ENCODE results near the gene PEX16. TPM values are rescaled to one million over a fixed set of nuclear protein-coding genes. Genes with fewer than 3 reads are reported as not detected.
A peak's percentile ranks its signal among the peaks of the same experiment; 100 is the strongest.

Gene PEX16
- total and polyA plus RNA-seq, 2 of the 13 experiments (the other 11 are each of a cell fraction or from before 2014, with no cell fraction given): 12.5 to 21.8 TPM

DNA sequence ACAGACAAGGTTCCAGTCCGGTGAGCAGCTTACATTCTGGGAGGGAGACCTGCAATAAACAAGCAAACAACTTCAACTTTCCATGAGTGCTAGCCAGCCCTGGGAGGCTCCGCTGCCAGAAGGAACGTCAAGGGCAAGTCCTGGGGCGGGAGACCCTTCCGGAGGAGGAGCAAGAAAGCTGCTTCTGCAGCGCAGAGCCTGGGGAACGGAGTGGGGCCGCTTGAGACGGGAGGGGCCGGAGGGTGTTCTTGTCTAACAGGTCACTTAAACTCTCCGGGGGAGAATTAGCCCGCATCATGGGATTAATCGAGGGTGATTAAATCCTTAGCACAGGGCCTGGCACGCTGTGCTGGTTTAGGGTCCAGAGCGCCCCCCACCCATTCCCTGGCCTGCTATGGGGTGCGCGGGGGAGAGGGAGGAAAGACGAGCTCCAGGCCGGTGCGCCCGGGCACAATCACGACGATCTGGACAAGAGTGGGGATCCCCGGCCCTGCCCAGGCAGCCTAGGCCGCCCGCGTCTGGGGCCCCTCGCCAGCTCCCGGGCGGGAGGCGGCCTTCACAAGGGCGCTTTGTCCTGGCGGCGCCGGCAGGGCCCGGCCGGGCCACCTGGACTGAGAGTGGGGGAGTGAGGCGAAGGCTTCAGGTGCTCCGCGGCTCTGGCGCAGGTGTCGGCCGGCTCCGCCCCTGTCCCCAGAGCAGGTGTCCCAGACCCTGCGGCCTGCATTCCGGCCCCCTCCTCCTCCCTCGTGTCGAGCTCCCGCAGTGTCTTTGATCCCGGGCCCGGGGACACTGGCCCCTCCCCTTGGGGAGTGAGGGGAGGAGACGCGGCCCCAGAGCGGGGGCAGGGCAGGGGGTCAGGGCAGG lies 4.1 kb upstream of the PEX16 start (continued):
- TF ChIP-seq, protein P1, sequence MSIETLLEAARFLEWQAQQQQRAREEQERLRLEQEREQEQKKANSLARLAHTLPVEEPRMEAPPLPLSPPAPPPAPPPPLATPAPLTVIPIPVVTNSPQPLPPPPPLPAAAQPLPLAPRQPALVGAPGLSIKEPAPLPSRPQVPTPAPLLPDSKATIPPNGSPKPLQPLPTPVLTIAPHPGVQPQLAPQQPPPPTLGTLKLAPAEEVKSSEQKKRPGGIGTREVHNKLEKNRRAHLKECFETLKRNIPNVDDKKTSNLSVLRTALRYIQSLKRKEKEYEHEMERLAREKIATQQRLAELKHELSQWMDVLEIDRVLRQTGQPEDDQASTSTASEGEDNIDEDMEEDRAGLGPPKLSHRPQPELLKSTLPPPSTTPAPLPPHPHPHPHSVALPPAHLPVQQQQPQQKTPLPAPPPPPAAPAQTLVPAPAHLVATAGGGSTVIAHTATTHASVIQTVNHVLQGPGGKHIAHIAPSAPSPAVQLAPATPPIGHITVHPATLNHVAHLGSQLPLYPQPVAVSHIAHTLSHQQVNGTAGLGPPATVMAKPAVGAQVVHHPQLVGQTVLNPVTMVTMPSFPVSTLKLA (IDR thresholded peaks at IDR 0.05): no peak
- TF ChIP-seq JUN (CRISPR knock-in tag; IDR thresholded peaks at IDR 0.05) (peak; percentile 57; the same call in 1 of the 2 replicates), ZNF83 (CRISPR knock-in tag; IDR thresholded peaks at IDR 0.05; ENCODE audit: borderline replicate concordance) (no peak), ZSCAN31 (CRISPR knock-in tag; IDR thresholded peaks at IDR 0.05; ENCODE audit: low read depth) (no peak), ZNF660 (CRISPR knock-in tag; IDR thresholded peaks at IDR 0.05; ENCODE audit: borderline replicate concordance, low read depth) (no peak), ZNF747 (CRISPR knock-in tag; IDR thresholded peaks at IDR 0.05; ENCODE audit: borderline replicate concordance) (0 out of 2 replicates have a peak, but pooled peaks have one; percentile 21), ATF7 (IDR thresholded peaks at IDR 0.05) (no peak), ATF7 (CRISPR knock-in tag; IDR thresholded peaks at IDR 0.05) (no peak), ZNF777 (CRISPR knock-in tag; IDR thresholded peaks at IDR 0.05) (no peak), ZNF326 (CRISPR knock-in tag; IDR thresholded peaks at IDR 0.05; ENCODE audit: borderline replicate concordance) (no peak), TARDBP (CRISPR knock-in tag; IDR thresholded peaks at IDR 0.05) (no peak), ZNF775 (CRISPR knock-in tag; IDR thresholded peaks at IDR 0.05; ENCODE audit: borderline replicate concordance) (no peak), ZSCAN12 (CRISPR knock-in tag; IDR thresholded peaks at IDR 0.05) (no peak), ZNF260 (CRISPR knock-in tag; IDR thresholded peaks at IDR 0.05; ENCODE audit: borderline replicate concordance, low read depth) (no peak), NFKBIZ (CRISPR knock-in tag; IDR thresholded peaks at IDR 0.05) (no peak)
- TF ChIP-seq, protein P2, sequence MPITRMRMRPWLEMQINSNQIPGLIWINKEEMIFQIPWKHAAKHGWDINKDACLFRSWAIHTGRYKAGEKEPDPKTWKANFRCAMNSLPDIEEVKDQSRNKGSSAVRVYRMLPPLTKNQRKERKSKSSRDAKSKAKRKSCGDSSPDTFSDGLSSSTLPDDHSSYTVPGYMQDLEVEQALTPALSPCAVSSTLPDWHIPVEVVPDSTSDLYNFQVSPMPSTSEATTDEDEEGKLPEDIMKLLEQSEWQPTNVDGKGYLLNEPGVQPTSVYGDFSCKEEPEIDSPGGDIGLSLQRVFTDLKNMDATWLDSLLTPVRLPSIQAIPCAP (CRISPR knock-in tag; IDR thresholded peaks at IDR 0.05; ENCODE audit: low read depth): no peak
- TF ChIP-seq, protein P3, sequence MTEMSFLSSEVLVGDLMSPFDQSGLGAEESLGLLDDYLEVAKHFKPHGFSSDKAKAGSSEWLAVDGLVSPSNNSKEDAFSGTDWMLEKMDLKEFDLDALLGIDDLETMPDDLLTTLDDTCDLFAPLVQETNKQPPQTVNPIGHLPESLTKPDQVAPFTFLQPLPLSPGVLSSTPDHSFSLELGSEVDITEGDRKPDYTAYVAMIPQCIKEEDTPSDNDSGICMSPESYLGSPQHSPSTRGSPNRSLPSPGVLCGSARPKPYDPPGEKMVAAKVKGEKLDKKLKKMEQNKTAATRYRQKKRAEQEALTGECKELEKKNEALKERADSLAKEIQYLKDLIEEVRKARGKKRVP (CRISPR knock-in tag; IDR thresholded peaks at IDR 0.05): no peak
- TF ChIP-seq, protein P4, sequence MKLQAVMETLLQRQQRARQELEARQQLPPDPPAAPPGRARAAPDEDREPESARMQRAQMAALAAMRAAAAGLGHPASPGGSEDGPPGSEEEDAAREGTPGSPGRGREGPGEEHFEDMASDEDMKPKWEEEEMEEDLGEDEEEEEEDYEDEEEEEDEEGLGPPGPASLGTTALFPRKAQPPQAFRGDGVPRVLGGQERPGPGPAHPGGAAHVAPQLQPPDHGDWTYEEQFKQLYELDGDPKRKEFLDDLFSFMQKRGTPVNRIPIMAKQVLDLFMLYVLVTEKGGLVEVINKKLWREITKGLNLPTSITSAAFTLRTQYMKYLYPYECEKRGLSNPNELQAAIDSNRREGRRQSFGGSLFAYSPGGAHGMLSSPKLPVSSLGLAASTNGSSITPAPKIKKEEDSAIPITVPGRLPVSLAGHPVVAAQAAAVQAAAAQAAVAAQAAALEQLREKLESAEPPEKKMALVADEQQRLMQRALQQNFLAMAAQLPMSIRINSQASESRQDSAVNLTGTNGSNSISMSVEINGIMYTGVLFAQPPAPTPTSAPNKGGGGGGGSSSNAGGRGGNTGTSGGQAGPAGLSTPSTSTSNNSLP (IDR thresholded peaks at IDR 0.05; ENCODE audit: low read depth, low read length): no peak
- TF ChIP-seq, protein P5, sequence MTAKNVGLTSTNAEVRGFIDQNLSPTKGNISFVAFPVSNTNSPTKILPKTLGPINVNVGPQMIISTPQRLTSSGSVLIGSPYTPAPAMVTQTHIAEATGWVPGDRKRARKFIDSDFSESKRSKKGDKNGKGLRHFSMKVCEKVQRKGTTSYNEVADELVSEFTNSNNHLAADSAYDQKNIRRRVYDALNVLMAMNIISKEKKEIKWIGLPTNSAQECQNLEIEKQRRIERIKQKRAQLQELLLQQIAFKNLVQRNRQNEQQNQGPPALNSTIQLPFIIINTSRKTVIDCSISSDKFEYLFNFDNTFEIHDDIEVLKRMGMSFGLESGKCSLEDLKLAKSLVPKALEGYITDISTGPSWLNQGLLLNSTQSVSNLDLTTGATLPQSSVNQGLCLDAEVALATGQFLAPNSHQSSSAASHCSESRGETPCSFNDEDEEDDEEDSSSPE (CRISPR knock-in tag; IDR thresholded peaks at IDR 0.05): no peak
- TF ChIP-seq, protein P6, sequence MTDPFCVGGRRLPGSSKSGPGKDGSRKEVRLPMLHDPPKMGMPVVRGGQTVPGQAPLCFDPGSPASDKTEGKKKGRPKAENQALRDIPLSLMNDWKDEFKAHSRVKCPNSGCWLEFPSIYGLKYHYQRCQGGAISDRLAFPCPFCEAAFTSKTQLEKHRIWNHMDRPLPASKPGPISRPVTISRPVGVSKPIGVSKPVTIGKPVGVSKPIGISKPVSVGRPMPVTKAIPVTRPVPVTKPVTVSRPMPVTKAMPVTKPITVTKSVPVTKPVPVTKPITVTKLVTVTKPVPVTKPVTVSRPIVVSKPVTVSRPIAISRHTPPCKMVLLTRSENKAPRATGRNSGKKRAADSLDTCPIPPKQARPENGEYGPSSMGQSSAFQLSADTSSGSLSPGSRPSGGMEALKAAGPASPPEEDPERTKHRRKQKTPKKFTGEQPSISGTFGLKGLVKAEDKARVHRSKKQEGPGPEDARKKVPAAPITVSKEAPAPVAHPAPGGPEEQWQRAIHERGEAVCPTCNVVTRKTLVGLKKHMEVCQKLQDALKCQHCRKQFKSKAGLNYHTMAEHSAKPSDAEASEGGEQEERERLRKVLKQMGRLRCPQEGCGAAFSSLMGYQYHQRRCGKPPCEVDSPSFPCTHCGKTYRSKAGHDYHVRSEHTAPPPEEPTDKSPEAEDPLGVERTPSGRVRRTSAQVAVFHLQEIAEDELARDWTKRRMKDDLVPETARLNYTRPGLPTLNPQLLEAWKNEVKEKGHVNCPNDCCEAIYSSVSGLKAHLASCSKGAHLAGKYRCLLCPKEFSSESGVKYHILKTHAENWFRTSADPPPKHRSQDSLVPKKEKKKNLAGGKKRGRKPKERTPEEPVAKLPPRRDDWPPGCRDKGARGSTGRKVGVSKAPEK (CRISPR knock-in tag; IDR thresholded peaks at IDR 0.05; ENCODE audit: borderline replicate concordance): no peak
